GM23338 (cell line): ENCODE measurements around the gene IL17RB. TPM values are rescaled to one million over a fixed set of nuclear protein-coding genes. Genes with fewer than 3 reads are reported as not detected.

Experiments
- ATAC-seq: fragments of 200-7000 bp; cut with Tn5 transposase; 3 replicates; pipeline ENCODE4 v1.9.1; 2020
- DNase-seq: peaks from one replicate; pipeline ENCODE4 v3.0.0-alpha.2; 2015; ENCODE audit warnings: low spot score
- H2AFZ ChIP-seq: fragments of 200-600 bp; sonication (generic); 2 replicates; pipeline ENCODE4 v1.8.0; 2016; ENCODE audit warnings: antibody characterized with exemption, mild to moderate bottlenecking, moderate library complexity
- H3F3A ChIP-seq: fragments of 200-600 bp; sonication (generic); replicated peaks from 2 replicates; pipeline ENCODE4 v1.8.0; 2017; ENCODE audit warnings: antibody characterized with exemption, mixed run types, low read depth
- H3K27ac ChIP-seq: fragments of 200-600 bp; sonication (generic); 2 replicates; pipeline ENCODE4 v1.6.1; 2016; ENCODE audit warnings: low read depth
- H3K27me3 ChIP-seq: fragments of 200-600 bp; sonication (generic); 2 replicates; pipeline ENCODE4 v1.8.0; 2016; ENCODE audit warnings: mild to moderate bottlenecking, mixed run types, moderate library complexity; ENCODE audit not compliant: insufficient read depth
- H3K36me3 ChIP-seq: fragments of 200-600 bp; sonication (generic); 2 replicates; pipeline ENCODE4 v1.8.0; 2016; ENCODE audit warnings: mild to moderate bottlenecking; ENCODE audit not compliant: insufficient read depth
- H3K4me1 ChIP-seq: fragments of 200-600 bp; sonication (generic); 2 replicates; pipeline ENCODE4 v1.8.0; 2016; ENCODE audit warnings: mild to moderate bottlenecking, moderate library complexity; ENCODE audit not compliant: insufficient read depth
- H3K4me2 ChIP-seq: fragments of 200-600 bp; sonication (generic); 2 replicates; pipeline ENCODE4 v1.7.1; 2017; ENCODE audit warnings: mixed run types
- H3K4me3 ChIP-seq: fragments of 200-600 bp; sonication (generic); 2 replicates; pipeline ENCODE4 v1.6.1; 2016; ENCODE audit warnings: mixed run types
- H3K79me2 ChIP-seq: fragments of 200-600 bp; sonication (generic); replicated peaks from 2 replicates; pipeline ENCODE4 v1.8.0; 2017; ENCODE audit warnings: mild to moderate bottlenecking; ENCODE audit not compliant: insufficient read depth
- H3K9me2 ChIP-seq: fragments of 200-600 bp; sonication (generic); 2 replicates; pipeline ENCODE4 v1.8.0; 2017; ENCODE audit not compliant: insufficient read depth
- H4K20me1 ChIP-seq: fragments of 200-600 bp; sonication (generic); replicated peaks from 2 replicates; pipeline ENCODE4 v1.8.0; 2017; ENCODE audit warnings: mild to moderate bottlenecking; ENCODE audit not compliant: insufficient read depth
- H3K27ac Mint-ChIP-seq: 2 replicates; pipeline ENCODE4 v1.8.0; 2020; ENCODE audit warnings: inconsistent platforms, mild to moderate bottlenecking, moderate library complexity, mixed read lengths
- H3K27me3 Mint-ChIP-seq: 3 replicates; pipeline ENCODE4 v1.8.0; 2022; ENCODE audit warnings: low read depth, mild to moderate bottlenecking, moderate library complexity, mixed read lengths, inconsistent platforms; ENCODE audit not compliant: insufficient read depth, poor library complexity
- H3K36me3 Mint-ChIP-seq: 3 replicates; pipeline ENCODE4 v1.8.0; 2021; ENCODE audit warnings: low read depth, mild to moderate bottlenecking, inconsistent platforms, moderate library complexity, mixed read lengths
- H3K4me1 Mint-ChIP-seq: 3 replicates; pipeline ENCODE4 v1.8.0; 2020; ENCODE audit warnings: mild to moderate bottlenecking, inconsistent platforms, mixed read lengths
- H3K4me3 Mint-ChIP-seq: 3 replicates; pipeline ENCODE4 v1.8.0; 2021; ENCODE audit warnings: moderate library complexity, mild to moderate bottlenecking, inconsistent platforms, mixed read lengths
- H3K9me3 Mint-ChIP-seq: 3 replicates; pipeline ENCODE4 v1.8.0; 2020; ENCODE audit warnings: moderate library complexity, mild to moderate bottlenecking, inconsistent platforms, mixed read lengths
- CREB1 ChIP-seq: fragments of 250-450 bp; sonication (Bioruptor Pico); IDR thresholded peaks from 2 replicates; pipeline ENCODE4 v1.5.0; 2020; ENCODE audit warnings: low read depth, mild to moderate bottlenecking, moderate library complexity
- ETS1 ChIP-seq: IDR thresholded peaks from 2 replicates; pipeline ENCODE4 v1.6.1; 2016; ENCODE audit warnings: antibody characterized with exemption
- EZH2 ChIP-seq: fragments of 200-600 bp; sonication (generic); IDR thresholded peaks from one replicate; pipeline ENCODE4 v1.8.0; 2017; ENCODE audit warnings: antibody characterized with exemption, mild to moderate bottlenecking, low read depth; ENCODE audit not compliant: unreplicated experiment
- EZH2phosphoT487 ChIP-seq: fragments of 200-600 bp; sonication (generic); IDR thresholded peaks from one replicate; pipeline ENCODE4 v1.8.1; 2018; ENCODE audit warnings: antibody characterized with exemption; ENCODE audit not compliant: unreplicated experiment
- JUNB ChIP-seq: IDR thresholded peaks from one replicate; pipeline ENCODE4 v1.6.1; 2016; ENCODE audit warnings: antibody characterized with exemption; ENCODE audit not compliant: unreplicated experiment
- NANOG ChIP-seq: IDR thresholded peaks from 2 replicates; pipeline ENCODE4 v1.6.1; 2016; ENCODE audit warnings: antibody characterized with exemption, borderline replicate concordance
- POLR2AphosphoS5 ChIP-seq: IDR thresholded peaks from 2 replicates; pipeline ENCODE4 v1.6.1; 2016; ENCODE audit warnings: antibody characterized with exemption, low read depth
- REST ChIP-seq: IDR thresholded peaks from one replicate; pipeline ENCODE4 v1.6.1; 2018; ENCODE audit warnings: antibody characterized with exemption; ENCODE audit not compliant: unreplicated experiment
- STAT1 ChIP-seq: IDR thresholded peaks from one replicate; pipeline ENCODE4 v1.6.1; 2016; ENCODE audit warnings: antibody characterized with exemption; ENCODE audit not compliant: unreplicated experiment
- ZNF114 ChIP-seq: fragments of 250-450 bp; sonication (Bioruptor Pico); IDR thresholded peaks from 2 replicates; pipeline ENCODE4 v1.5.0; 2020; ENCODE audit warnings: mild to moderate bottlenecking, moderate library complexity
- ZNF331 ChIP-seq: fragments of 250-450 bp; sonication (Bioruptor Pico); IDR thresholded peaks from 2 replicates; pipeline ENCODE4 v1.5.0; 2020; ENCODE audit warnings: low read depth, mild to moderate bottlenecking, moderate library complexity
- ZNF462 ChIP-seq: fragments of 250-450 bp; sonication (Bioruptor Pico); IDR thresholded peaks from 2 replicates; pipeline ENCODE4 v1.5.0; 2020; ENCODE audit warnings: mild to moderate bottlenecking, moderate library complexity
- polyA plus RNA-seq: library from polyadenylated mRNA; unstranded; fragments of >200 nt; fragmentation: Nextera tagmentation; extraction: Ambion mirVana; gene quantifications from 2 replicates; pipeline ENCODE4 v1.2.1, GENCODE V29; 2016
- total RNA-seq: library from RNA; depleted of rRNA; stranded (reverse); fragments of >200 nt; shearing (Covaris generic); gene quantifications from 2 replicates; pipeline ENCODE4 v1.2.3, GENCODE V29; 2014

Gene IL17RB
- total and polyA plus RNA-seq, 2 experiments from 2014 or later: 5.7 to 6.9 TPM

GRCh38 chr3:53823956-53824657 is 22.3 kb upstream of the IL17RB start (continued):
- no peak for TF ChIP-seq ZNF462 (CRISPR knock-in tag)
- TF ChIP-seq POLR2AphosphoS5: no peak
- no peak for TF ChIP-seq ZNF331 (CRISPR knock-in tag)

- H3K9me3 Mint-ChIP-seq: no peaks in the 10 kb centered on the region
- Histone ChIP-seq H3K4me1 (no peaks in the 10 kb centered on the region), H3K4me2 (no peak overlapping the region), H3F3A (no peaks in the 10 kb centered on the region), H4K20me1 (no peaks in the 10 kb centered on the region; the same call in 1 of the 2 replicates), H3K4me3 (no peak overlapping the region), H3K27ac (no peak overlapping the region), H3K36me3 (no peaks in the 10 kb centered on the region; the same call in 1 of the 2 replicates), H3K9me2 (no peaks in the 10 kb centered on the region), H3K79me2 (no peaks in the 10 kb centered on the region), H2AFZ (no peak overlapping the region), H3K27me3 (no peaks in the 10 kb centered on the region)
- ATAC-seq (no peak), DNase-seq (no peak)
- H3K4me1 Mint-ChIP-seq: peaks cover 12% of the 10 kb centered on the region
- peaks cover 2% of the 10 kb centered on the region; the same call in 1 of the 3 replicates for H3K36me3 Mint-ChIP-seq
- H3K27ac Mint-ChIP-seq: no peak overlapping the region
- H3K4me3 Mint-ChIP-seq: no peak overlapping the region
- H3K27me3 Mint-ChIP-seq: peaks cover 2% of the 10 kb centered on the region
- TF ChIP-seq POLR2AphosphoS5 (no peak), EZH2 (no peak), ZNF114 (CRISPR knock-in tag) (no peak), EZH2phosphoT487 (no peak), STAT1 (no peak), ETS1 (no peak), NANOG (no peak), REST (no peak), ZNF331 (CRISPR knock-in tag) (no peak), JUNB (no peak), CREB1 (CRISPR knock-in tag) (no peak)
These were observed 21.6 kb upstream of the IL17RB start for GRCh38 chr3:53824795-53825194.
